RWPE2 (cell line): ENCODE results near the gene IPO8.

Experiments
- ATAC-seq: fragments of 200-7000 bp; cut with Tn5 transposase; 3 replicates; pipeline ENCODE4 v1.9.1; 2021; ENCODE audit warnings: low read depth
- DNase-seq: peaks from one replicate; pipeline ENCODE4 v3.0.0-alpha.2; 2020; ENCODE audit warnings: low spot score
- H3K27ac ChIP-seq: fragments of 450-650 bp; 2 replicates; pipeline ENCODE4 v1.5.1; 2017; ENCODE audit warnings: mild to moderate bottlenecking; ENCODE audit not compliant: poor library complexity, severe bottlenecking
- H3K27me3 ChIP-seq: fragments of 250-450 bp; sonication (Bioruptor Pico); 2 replicates; pipeline ENCODE4 v1.5.1; 2021; ENCODE audit warnings: mild to moderate bottlenecking, moderate library complexity; ENCODE audit not compliant: insufficient read depth, poor library complexity, severe bottlenecking
- H3K36me3 ChIP-seq: fragments of 250-450 bp; sonication (Bioruptor Pico); 2 replicates; pipeline ENCODE4 v1.5.1; 2020; ENCODE audit warnings: low read depth, mild to moderate bottlenecking, moderate library complexity
- H3K4me1 ChIP-seq: fragments of 250-450 bp; sonication (Bioruptor Pico); 2 replicates; pipeline ENCODE4 v1.5.1; 2021; ENCODE audit warnings: mild to moderate bottlenecking, moderate library complexity; ENCODE audit not compliant: insufficient read depth, poor library complexity, severe bottlenecking
- H3K4me3 ChIP-seq: fragments of 250-450 bp; sonication (Bioruptor Pico); 2 replicates; pipeline ENCODE4 v1.5.1; 2021; ENCODE audit warnings: mild to moderate bottlenecking, moderate library complexity; ENCODE audit not compliant: severe bottlenecking
- H3K9me3 ChIP-seq: fragments of 250-450 bp; sonication (Bioruptor Pico); 2 replicates; pipeline ENCODE4 v1.5.1; 2021; ENCODE audit warnings: mild to moderate bottlenecking, moderate library complexity; ENCODE audit not compliant: severe bottlenecking
- CTCF ChIP-seq: fragments of 450-650 bp; IDR thresholded peaks from one replicate; pipeline ENCODE4 v1.5.1; 2017; ENCODE audit warnings: mild to moderate bottlenecking, moderate library complexity; ENCODE audit not compliant: poor library complexity, severe bottlenecking

Gene IPO8

GRCh38 chr12:30695199-30696102, at the start of gene IPO8:
TSS of gene IPO8 (minus strand) at chr12:30695869. CDS start at chr12:30695647, 222 bp downstream.
- no peak for TF ChIP-seq CTCF
- peak; percentile 79 for DNase-seq
- Histone ChIP-seq H3K9me3 (no peaks in the 10 kb centered on the region), H3K27me3 (no peaks in the 10 kb centered on the region), H3K27ac (peak within 1 kb of the TSS; percentile 40), H3K4me3 (peak within 1 kb of the TSS; percentile 64), H3K4me1 (peaks cover 10% of the 10 kb centered on the region), H3K36me3 (no peaks in the 10 kb centered on the region)
- peak; percentile 73 for ATAC-seq

GRCh38 chr12:30744321-30744720, 48.7 kb upstream of the IPO8 start:
- Histone ChIP-seq H3K27ac (no peak overlapping the region), H3K36me3 (peaks cover 41% of the 10 kb centered on the region), H3K9me3 (no peaks in the 10 kb centered on the region), H3K4me1 (no peaks in the 10 kb centered on the region), H3K27me3 (no peaks in the 10 kb centered on the region), H3K4me3 (no peak overlapping the region)
- ATAC-seq (no peak), DNase-seq (no peak)
- no peak for TF ChIP-seq CTCF

- ATAC-seq (no peak), DNase-seq (no peak)
- no peaks in the 10 kb centered on the region for H3K27me3 ChIP-seq
- H3K4me3 ChIP-seq: no peak overlapping the region
- no peaks in the 10 kb centered on the region for H3K4me1 ChIP-seq
- H3K27ac ChIP-seq: no peak overlapping the region
- no peak for TF ChIP-seq CTCF
- no peaks in the 10 kb centered on the region for H3K9me3 ChIP-seq
- peaks cover 36% of the 10 kb centered on the region for H3K36me3 ChIP-seq
Measured at GRCh38 chr12:30740274-30740673, 44.6 kb upstream of the IPO8 start.

- Histone ChIP-seq H3K4me1 (no peaks in the 10 kb centered on the region), H3K9me3 (no peaks in the 10 kb centered on the region), H3K27me3 (no peaks in the 10 kb centered on the region), H3K27ac (no peak overlapping the region), H3K4me3 (no peak overlapping the region), H3K36me3 (peaks cover 46% of the 10 kb centered on the region)
- no peak for TF ChIP-seq CTCF
- ATAC-seq: no peak
- DNase-seq: no peak
Measured at GRCh38 chr12:30739020-30739419, 43.4 kb upstream of the IPO8 start.

- ATAC-seq (no peak), DNase-seq (no peak)
- no peaks in the 10 kb centered on the region for H3K27me3 ChIP-seq
- H3K4me1 ChIP-seq: no peaks in the 10 kb centered on the region
- no peak overlapping the region for H3K27ac ChIP-seq
- H3K9me3 ChIP-seq: no peaks in the 10 kb centered on the region
- no peak overlapping the region for H3K4me3 ChIP-seq
- H3K36me3 ChIP-seq: peaks cover 40% of the 10 kb centered on the region
- no peak for TF ChIP-seq CTCF
Measured at GRCh38 chr12:30732954-30733637, 37.4 kb upstream of the IPO8 start.
